CD4-positive, alpha-beta T cell treated with Interleukin-10 for 1 hour (primary cell): ENCODE results near the gene CSH1.
"Not testable (repeated sequence)": the region's sequence is repeated elsewhere in the genome, so short reads cannot be mapped to it uniquely, and the experiment has no call there.

Source experiments
- DNase-seq: peaks from one replicate; pipeline ENCODE4 v3.0.0-alpha.2; 2020

The CSH1 gene

DNA sequence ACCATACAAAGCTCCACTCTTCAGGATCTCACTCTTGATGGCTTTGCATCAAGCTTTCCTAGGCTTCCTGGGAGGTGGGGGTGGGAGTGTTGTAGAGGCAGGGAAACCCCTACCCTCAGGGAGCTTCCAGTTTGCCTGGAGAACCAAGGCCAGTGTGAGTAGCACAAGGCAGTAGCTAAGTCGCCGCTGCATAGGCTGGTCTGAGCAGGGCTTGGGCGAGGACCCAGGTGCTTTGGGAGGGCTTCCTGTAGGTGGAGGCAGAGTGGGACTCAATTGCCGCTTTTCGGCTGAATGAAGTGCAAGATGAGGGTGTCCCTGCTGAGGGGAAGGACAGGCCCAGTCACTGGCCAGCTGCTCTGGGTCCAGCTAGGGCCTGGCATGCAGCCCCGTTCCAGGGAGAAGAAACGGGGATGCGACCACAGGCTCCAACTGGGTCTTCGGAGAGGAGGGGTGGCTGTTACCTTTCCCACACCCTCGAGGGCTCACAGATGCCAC is 31.8 kb upstream of the CSH1 start:
- no peak for DNase-seq

DNA sequence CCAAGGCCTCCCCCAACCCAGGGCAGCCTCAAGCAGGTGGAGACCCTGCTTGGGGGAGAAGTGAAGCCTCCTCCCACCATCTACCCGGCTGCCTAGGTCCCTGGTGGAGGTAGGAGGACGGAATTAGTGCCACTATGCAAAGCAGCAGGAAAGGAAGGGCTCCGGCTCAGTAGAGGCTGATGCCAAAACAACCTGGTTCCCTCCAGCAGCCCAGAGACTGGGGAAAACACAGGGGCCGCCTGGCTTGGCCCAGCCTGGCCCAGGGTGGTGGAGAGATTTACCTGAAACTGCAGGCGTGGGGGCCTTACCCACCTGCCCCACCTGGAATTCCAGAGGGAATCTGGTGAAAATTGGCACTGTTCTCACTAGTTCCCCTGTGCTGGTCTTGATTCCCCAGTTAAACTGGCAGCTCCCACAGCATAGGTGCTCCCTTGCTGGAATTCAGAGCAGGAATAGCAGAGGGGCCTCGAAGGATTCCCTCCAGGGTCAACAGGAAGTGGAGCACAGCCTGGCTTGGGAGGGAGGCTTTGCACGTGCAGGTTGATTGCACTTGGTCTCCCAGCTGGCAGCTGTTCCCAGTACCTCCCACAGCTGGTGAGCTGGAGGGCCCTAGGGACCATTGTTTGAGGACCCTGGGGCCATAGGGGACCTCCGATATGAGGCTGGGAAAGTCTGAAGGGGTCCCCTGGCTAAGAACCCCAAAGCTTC is 31.2 kb upstream of the CSH1 start:
- no peak for DNase-seq

DNA sequence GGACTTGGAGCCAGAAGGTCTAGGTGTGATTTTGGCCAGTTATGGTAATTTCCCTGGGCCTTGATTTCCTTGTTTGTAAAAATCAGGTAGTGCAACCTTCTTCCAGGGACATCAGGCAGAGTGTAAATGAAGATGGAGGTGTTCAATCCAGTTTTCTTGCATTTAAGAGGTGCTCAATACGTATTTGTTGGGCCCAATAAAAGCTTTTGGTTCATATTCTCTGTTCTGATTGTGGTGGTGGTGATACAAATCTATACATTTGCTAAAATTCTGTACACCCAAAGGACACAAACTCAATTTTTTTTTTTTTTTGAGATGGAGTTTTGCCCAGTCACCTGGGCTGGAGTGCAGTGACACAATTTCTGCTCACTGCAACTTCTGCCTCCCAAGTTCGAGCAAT is 29.8 kb upstream of the CSH1 start:
- no peak for DNase-seq

DNA sequence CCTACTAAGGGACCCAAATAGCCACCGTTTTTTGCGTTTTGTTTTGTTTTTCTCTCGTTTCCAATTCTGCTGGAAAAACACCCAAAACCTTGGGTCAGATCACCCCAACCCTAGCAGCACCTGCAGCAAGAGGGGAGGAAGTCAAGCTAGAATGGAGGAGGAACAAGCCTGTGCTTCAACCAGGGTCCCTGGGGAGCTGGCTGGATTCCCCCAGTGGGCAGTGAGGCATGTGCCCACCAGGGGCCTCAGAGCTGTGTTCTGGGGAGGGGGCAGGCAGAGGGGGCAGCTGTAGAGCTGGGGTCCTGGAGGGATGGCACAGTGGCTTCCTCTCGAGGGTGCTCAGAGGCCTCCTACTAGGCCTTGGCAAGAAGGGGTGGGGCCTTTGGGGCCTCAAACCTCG is 29.2 kb upstream of the CSH1 start:
- no peak for DNase-seq

DNA sequence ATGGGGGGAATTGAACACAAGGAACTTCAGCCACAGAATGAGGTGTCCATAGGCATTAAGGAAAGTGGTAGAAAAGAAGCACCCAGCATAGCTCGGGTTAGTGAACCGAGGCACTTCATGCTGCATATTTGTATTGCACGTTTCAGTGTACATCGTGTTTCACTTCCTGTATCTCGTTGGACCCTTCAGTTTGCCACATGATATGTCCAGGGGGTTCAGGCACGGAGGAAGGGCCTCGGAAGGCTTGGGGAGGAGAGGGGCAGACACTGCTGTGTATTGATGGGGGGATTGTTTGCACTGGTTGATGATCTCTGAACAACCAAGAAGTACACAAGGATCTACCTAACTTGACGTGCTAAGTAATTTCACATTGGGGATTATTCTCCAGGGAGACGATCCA is 26.0 kb upstream of the CSH1 start:
- DNase-seq = not testable (repeated sequence)

DNA sequence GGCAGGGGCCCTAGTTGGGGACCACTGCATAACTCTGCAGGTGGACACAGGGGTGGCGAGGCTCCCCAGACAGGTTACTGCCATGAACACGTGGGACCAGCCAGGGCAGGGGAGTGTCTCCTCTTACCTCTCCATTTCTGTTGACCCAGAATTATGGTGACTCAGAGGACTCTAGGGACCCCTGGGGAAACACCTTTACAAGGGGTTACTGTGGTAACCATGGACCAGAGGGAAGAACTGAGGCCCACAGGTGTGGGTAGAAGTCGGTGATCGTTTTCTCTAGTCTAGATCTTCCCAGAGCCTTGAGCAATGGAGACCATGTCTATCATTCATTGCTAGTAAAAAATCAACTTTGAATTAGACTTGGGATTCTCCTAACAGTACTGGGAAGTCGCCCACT is 24.4 kb upstream of the CSH1 start:
- not testable (repeated sequence) for DNase-seq

DNA sequence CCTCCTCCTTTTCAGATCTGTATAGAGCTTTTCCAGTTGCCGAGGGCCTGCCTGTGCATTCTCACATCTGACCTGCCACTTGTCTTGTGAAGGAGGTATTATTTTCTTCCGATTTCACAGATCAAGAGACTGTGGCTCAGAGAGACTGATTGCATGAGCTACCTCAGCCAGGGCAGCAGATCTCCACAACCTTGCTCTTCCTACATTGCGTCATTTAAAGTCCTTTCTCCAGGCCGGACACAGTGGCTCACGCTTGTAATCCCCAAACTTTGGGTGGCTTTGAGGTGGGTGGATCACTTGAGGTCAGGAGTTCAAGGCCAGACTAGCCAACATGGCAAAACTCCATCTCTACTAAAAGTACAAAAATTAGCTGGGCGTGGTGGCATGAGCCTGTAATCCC is 23.7 kb upstream of the CSH1 start:
- DNase-seq = not testable (repeated sequence)

DNA sequence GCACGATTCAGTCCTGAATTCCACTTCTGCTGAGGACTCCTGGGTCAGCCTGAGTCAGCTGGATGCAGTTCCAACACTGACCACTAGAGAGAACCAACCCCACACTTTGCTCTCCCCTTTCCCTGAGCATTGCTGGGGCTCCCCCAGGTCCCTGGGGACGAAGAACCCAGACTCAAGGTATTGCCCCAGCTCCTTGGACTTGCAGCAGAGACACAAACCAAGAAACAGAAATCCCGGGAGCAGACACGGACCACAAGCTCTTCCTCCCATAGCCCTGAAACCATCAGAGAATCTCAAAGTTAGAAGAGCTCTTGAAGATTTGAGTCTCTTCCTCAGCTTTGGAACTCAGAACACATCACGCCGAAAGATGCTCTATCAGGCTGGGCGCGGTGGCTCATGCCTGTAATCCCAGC is 22.9 kb upstream of the CSH1 start:
- DNase-seq = peak; percentile 85

DNA sequence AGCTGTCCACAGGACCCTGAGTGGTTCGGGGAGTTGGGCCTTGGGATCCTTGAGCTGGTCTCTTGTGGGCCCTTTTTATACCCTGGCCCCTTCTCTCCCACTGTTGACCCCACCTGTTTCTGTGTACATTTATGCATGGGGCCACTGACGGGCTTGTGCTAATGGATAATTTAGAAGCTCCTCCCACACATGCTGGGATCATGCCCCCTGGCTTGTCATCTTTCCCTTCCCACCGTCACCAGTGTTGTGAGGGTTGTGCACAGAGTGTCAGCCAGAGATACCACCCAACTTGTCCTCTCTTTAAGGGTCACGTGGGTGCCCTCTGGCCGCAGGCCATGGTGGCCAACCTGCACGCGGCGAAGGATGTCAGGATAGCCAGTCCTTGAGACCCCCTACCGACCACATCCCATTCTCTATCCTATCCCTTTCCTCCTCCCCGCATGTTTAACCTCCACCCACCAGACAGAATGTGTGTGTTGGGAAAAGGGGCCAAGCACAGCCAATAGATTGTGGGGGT is 22.5 kb upstream of the CSH1 start, which contains the start of gene GH1:
GH1 (minus strand) TSS at position 51 of the 517 bp plus-strand sequence. CDS start 63 bp downstream, outside the sequence.
- DNase-seq = not testable (repeated sequence)

DNA sequence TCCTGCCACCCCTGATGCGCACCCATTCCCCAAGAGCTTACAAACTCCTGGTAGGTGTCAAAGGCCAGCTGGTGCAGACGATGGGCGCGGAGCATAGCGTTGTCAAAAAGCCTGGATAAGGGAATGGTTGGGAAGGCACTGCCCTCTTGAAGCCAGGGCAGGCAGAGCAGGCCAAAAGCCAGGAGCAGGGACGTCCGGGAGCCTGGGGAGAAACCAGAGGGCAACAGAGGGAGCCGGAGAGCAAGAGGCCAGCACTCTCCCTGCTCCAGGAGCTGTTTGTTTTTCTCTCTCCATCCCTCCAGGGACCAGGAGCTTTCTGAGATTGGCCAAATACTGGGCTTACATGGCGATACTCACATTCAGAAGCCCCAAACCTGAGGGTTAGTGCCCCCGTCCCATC is 21.9 kb upstream of the CSH1 start:
- DNase-seq = no peak

DNA sequence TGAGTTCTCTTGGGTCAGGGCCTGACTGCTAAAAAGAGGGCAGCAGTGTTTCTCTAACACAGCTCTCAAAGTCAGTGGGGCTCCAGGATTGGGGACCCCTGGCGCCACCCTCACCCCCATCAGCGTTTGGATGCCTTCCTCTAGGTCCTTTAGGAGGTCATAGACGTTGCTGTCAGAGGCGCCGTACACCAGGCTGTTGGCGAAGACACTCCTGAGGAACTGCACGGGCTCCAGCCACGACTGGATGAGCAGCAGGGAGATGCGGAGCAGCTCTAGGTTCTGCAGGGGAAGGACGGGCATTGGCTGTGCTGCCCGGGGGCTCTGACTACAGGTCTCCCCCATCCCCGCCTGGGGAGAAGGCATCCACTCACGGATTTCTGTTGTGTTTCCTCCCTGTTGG is 21.3 kb upstream of the CSH1 start:
- DNase-seq = no peak

DNA sequence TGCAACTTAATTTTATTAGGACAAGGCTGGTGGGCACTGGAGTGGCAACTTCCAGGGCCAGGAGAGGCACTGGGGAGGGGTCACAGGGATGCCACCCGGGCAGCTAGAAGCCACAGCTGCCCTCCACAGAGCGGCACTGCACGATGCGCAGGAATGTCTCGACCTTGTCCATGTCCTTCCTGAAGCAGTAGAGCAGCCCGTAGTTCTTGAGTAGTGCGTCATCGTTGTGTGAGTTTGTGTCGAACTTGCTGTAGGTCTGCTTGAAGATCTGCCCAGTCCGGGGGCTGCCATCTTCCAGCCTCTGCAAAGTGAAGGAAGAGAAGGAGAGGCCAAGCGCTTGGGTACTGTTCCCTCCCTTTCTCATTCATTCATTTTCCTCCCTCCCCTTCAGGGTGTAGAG is 20.8 kb upstream of the CSH1 start:
- not testable (repeated sequence) for DNase-seq

DNA sequence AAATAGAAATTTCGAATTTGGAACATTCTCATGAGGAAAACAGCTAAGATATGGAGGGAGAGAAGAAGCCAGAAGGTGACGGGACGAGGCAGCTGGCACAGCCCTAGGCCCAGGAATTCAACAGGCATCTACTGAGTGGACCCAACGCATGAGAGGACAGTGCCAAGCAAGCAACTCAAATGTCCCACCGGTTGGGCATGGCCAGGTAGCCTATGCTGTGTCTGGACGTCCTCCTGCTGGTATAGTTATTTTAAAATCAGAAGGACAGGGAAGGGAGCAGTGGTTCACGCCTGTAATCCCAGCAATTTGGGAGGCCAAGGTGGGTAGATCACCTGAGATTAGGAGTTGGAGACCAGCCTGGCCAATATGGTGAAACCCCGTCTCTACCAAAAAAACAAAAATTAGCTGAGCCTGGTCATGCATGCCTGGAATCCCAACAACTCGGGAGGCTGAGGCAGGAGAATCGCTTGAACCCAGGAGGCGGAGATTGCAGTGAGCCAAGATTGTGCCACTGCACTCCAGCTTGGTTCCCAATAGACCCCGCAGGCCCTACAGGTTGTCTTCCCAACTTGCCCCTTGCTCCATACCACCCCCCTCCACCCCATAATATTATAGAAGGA is 20.3 kb upstream of the CSH1 start:
- DNase-seq = no peak

DNA sequence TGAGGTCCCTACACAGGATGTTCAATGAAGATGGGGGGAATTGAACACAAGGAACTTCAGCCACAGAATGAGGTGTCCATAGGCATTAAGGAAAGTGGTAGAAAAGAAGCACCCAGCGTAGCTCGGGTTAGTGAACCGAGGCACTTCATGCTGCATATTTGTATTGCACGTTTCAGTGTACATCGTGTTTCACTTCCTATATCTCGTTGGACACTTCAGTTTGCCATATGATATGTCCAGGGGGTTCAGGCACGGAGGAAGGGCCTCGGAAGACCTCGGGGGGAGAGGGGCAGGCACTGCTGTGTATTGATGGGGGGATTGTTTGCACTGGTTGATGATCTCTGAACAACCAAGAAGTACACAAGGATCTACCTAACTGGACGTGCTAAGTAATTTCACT is 19.4 kb upstream of the CSH1 start:
- not testable (repeated sequence) for DNase-seq

DNA sequence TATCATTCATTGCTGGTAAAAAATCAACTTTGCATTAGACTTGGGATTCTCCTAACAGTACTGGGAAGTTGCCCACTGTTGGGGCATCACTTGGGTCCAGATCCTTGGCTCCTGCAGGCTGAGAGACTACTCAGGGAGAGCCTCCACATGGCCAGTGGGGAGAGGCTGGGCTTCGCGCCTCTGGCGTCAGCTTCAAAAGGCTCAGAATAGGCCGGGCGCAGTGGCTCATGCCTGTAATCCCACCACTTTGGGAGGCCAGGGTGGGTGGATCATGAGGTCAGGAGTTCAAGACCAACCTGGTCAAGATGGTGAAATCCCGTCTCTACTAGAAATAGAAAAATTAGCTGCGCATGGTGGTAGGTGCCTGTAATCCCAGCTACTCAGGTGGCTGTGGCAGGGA is 18.1 kb upstream of the CSH1 start:
- no peak for DNase-seq

DNA sequence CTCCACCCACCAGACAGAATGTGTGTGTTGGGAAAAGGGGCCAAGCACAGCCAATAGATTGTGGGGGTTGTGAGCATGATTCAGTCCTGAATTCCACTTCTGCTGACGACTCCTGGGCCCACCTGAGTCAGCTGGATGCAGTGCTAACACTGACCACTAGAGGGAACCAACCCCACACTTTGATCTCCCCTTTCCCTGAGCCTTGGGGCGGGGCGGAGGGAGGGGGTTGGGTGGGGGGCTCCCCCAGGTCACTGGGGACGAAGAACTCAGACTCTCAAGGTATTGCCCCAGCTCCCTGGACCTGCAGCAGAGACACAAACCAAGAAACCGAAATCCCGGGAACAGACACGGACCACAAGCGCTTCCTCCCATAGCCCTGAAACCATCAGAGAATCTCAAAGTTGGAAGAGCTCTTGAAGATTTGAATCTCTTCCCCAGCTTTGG is 15.3 kb upstream of the CSH1 start:
- DNase-seq = peak; percentile 71

DNA sequence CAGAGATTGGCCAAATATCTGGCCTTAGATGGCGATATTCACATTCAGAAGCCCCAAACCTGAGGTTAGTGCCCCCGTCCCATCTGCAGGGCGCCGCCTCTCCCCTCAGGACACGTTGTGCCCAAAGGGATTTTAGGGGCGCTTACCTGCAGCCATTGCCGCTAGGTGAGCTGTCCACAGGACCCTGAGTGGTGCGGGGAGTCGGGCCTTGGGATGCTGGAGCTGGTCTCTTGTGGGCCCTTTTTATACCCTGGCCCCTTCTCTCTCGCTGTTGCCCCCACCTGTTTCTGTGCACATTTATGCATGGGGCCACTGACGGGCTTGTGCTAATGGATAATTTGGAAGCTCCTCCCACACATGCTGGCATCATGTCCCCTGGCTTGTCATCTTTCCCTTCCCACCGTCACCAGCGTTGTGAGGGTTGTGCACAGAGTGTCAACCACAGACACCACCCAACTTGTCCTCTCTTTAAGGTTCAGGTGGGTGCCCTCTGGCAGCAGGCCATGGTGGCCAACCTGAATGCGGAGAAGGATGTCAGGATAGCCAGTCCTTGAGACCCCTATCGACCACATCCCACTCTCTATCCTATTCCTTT is 14.8 kb upstream of the CSH1 start, which contains the start of gene CSHL1:
CSHL1 (minus strand) TSS at position 218 of the 595 bp plus-strand sequence; CDS start at position 156, 62 bp downstream.
- no peak for DNase-seq

DNA sequence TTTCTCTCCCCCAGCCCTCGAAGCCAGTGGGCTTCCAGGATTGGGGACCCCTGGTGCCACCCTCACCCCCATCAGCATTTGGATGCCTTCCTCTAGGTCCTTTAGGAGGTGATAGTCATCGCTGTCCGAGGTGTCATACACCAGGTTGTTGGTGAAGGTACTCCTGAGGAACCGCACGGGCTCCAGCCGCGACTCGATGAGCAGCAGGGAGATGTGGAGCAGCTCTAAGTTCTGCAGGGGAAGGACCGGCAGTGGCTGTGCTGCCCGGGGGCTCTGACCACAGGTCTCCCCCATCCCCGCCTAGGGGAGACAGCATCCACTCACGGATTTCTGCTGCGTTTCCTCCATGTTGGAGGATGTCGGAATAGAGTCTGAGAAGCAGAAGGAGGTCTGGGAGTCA is 13.7 kb upstream of the CSH1 start:
- DNase-seq = no peak

DNA sequence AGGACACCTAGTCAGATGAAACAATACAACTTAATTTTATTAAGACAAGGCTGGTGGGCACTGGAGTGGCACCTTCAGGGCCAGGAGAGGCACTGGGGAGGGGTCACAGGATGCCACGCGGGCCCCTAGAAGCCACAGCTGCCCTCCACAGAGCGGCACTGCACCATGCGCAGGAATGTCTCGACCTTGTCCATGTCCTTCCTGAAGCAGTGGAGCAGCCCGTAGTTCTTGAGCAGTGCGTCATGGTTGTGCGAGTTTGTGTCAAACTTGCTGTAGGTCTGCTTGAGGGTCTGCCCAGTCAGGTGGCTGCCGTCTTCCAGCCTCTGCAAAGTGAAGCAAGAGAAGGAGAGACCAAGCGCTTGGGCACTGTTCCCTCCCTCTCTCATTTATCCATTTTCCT is 13.2 kb upstream of the CSH1 start:
- not testable (repeated sequence) for DNase-seq

DNA sequence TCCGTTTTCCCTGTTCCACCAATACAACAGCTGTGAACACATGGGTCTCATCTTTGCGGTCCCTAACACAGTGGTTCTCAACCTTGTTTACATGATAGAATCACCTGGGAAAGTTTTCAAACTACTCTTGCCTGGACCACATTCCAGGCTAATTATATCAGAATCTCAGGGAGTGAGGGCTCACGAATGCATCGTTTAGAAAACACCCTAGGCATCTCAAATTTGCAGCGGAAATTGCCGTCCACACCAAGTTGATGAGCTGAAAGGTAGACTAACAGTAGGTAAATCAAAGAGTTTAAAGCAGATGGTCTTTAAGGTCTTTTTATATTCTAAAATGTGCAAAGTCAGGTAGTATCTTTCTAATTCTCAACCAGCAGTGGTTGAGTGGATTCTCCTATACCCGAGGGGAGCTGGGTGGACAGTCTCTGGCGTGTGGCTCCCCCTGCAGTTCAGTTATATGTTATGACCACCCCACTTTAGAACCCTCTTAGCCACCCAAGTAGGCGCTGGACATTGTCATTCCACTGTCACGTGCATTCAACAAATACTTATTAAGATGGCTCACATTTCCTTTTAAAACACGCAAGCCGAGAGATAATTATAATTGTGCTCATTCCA is 10.9 kb upstream of the CSH1 start:
- DNase-seq = peak; percentile 13

DNA sequence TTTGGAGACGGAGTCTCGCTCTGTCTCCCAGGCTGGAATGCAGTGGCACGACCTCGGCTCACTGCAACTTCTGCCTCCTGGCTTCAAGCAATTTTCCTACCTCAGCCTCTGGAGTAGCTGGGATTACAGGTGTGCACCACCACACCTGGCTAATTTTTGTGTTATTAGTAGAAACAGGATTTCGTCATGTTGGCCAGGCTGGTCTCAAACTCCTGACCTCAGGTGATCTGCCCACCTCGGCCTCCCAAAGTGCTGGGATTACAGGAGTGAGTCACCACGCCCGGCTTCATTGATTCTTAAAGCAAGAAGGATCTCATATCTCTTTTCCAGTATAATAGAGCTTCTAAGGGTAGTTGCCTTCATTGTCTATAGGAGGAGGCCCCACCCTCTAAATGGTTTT is 8.4 kb upstream of the CSH1 start:
- DNase-seq = not testable (repeated sequence)

DNA sequence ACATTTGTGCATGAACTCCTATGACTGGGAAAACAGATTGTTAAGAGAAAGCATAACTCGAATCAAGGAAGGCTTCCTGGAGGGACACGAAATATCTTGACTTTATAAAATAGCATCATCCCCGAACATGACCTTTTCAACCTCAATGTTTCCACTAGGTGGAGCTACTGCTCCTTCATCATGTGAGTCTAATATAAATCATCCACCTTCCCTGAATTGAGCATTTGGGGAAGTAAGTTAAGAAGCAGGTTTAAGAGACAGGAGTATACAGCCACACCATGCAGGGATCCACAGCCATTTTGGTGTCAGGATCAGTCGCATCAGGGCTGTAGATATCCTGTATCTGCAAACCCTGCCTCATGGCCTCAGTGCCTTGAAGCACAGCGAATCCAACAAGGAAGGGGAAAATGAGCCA is 7.4 kb upstream of the CSH1 start:
- DNase-seq = peak; percentile 67

DNA sequence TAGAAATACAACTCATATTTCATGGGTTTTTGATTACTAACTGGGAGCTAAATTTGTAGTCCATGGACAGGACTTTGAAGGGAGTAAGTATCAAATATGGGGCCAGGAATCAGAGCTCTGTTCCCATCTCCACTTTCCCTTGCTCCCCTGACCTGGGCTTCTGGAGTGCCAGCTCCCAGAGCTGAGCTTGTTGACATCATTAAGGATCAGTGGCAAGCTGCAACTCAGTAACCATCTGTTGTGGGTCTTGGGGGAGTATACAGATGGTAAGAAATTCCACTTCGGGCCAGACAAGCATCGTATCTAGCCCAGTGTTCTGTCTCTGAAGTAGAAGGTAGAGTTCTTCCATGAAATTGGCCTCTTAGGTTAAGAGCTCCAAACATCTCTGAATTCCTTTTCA is 5.6 kb upstream of the CSH1 start:
- not testable (repeated sequence) for DNase-seq
